PFSK-1 (cell line): ENCODE results near the gene CLEC1A.

Experiments
- POLR2AphosphoS5 ChIP-seq: IDR thresholded peaks from 2 replicates; pipeline ENCODE4 v1.6.1; 2012; ENCODE audit warnings: low read depth, mild to moderate bottlenecking, control low read depth, low read length, moderate library complexity
- REST ChIP-seq, 2 experiments: IDR thresholded peaks; 2 replicates each; pipeline versions ENCODE4 v1.6.1 to v1.8.0; 2011 to 2012; ENCODE audit warnings: low read depth in 2 of 2, low read length in 2 of 2, control low read depth in 1 of 2, inconsistent platforms in 1 of 2, mild to moderate bottlenecking in 1 of 2, moderate library complexity in 1 of 2; ENCODE audit not compliant: insufficient read depth in 1 of 2
- SIN3A ChIP-seq: IDR thresholded peaks from 2 replicates; pipeline ENCODE4 v1.6.1; 2012; ENCODE audit warnings: mild to moderate bottlenecking, low read length, moderate library complexity, borderline replicate concordance; ENCODE audit not compliant: insufficient read depth
- TAF1 ChIP-seq: IDR thresholded peaks from 2 replicates; pipeline ENCODE4 v1.6.1; 2012; ENCODE audit warnings: low read length, control low read depth, borderline replicate concordance; ENCODE audit not compliant: insufficient read depth

- TF ChIP-seq POLR2AphosphoS5 = no peak
- TF ChIP-seq SIN3A = no peak
- TF ChIP-seq REST (IDR thresholded peaks at IDR 0.05; ENCODE audit: insufficient read depth in 1 of 2, low read depth in 2 of 2, low read length in 2 of 2) = no peak
- TF ChIP-seq TAF1 = no peak
These were observed 30.8 kb downstream of the CLEC1A start for GRCh38 chr12:10067942-10068341.
